GM19240 (cell line): ENCODE results near the gene PHACTR3.

Experiments used
- DNase-seq: peaks from one replicate; pipeline ENCODE4 v3.0.0; 2011; ENCODE audit warnings: low spot score; ENCODE audit not compliant: insufficient read length

The PHACTR3 gene

DNA sequence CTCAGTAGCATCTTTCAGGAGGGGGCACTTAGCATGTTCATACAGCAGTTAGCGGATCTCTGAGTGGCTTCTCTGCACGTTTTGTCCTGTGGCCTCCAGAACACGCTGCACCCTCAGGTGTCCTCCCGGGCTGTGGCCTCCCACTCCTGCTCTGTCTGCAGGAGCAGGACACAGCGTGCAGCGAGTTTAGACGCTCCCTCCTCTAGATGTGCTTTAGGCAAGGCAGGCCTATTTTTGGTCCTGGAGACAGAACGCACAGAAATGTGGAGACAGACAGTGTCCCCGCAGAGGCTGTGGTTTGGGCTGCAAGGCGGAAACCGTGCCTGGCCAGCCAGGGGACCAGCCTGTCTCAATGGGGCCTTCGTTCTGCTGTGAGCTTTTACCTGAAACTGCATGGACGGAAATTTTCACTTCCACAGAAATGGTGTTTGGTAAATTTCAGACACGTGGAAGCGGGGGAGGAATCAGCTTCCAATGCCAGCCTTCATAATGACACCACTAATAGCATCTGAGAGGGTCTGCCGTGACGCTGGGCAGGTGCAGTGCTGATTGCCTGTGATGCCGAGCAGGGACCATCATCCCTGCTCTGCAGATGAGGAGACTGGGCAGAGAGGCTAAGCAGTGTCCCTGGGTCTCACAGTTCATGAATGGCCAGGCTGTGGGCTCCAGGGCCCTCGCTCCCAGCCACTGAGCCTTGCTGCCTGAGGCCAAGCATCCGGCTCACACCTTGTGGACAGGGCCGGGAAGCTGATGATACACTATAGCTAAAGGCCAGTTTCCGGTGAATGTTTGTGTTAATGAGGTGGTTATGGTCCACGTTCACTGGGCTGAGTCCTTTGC, 208.2 kb downstream of the PHACTR3 start:
- DNase-seq: no peak

DNA sequence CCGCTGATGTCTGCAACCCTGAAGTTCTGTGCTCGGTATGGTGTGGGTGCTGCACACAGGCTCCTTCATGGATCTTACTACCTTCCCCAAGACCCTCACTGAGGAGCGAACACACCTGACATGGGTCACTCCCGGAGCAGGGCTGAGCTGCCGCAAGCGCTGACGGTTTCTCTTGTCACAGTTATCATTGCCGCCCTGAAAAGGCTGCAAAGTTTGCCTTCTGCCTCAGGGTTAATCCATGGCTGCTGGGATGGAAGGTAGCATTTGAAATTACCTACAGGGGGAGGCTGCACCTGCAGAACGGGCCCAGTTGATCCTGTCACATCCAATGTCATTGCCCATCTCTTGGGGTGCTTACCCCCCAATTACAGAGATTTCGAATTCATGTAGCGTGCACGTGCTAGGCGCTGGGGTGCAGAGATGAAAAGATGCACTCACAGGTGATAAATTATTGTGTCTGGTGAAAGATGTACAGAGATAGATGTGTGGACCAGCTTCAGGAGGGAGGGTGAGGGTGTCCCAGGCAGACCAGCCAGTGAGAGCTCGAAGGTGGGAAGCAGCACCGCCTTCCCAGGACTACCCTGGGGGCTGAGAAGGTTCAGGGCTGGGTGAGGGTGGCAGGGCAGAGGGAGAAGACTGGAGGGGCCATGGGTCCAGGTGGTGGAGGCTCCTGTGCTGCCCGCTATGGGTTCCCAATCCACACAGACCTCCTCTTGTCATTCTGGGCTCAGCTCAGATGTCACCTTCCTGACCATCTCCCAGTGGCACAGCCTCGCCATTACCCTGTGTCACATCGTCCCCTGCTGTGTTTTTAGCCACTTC, 209.0 kb downstream of the PHACTR3 start:
- DNase-seq: no peak

DNA sequence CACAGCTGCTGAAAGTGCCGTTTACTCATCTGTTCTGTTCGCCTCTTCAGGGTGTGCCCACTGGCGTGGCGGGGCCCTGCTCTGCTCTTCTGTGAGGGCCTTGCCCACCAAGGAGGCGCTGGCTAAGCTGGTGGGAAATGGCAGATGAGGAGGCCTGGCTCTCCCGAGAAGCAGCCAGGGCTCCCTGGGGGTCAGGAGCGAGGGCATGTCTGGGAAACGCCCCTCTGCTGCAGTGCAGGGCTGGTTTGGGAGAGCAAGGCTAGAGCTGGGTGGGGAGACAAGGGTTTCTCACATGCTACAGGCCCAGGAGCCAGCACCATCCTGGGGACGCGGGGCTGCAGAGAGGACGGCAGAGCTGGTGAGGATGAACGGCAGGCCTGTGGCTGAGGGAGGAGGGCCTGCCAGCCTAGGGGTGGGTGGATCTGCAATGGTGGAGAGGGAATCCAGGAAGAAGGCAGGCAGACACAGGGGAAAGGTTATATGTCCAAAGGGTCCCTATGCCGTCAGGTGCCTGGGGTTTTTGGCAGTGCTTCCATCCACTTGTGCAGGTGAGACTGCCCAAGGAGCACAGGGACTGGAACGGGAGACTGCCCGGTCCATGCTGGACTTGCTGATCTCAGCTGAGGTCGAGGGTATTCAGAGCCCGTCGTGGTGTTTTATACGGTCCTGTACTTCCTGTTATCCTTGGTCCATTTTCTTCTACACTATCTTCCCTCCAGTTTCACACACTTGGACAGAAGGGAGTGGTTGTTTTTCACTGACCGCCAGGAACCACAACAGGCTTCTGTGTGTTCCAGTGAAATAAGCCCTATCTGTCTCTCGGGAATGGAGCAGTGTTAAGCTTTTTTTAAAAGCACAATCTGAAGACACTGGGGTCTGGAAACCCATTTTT, 209.9 kb downstream of the PHACTR3 start:
- no peak for DNase-seq

DNA sequence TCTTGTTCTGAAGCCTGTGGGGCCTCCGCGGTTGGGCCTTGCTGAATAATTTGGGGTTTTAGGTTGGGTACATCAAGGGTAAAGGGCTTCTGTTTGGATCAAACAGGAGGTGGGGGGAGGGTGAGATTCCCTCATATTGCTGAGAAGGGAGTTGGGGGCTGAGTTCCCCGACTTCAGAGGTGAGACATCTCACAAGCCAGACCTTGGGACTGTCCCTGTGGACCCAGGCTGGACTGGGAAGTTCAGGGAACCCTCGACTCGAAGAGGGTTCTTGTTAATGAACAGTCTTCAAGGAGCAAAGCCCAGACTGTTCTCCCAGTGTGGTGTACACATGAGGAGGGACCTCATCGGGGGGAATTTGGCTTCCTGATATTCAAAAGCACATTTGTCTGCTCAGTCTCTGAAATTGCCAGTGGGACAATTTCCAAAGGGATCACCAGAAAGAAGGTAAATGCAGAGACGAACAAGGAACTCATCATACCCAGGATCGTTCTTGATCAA, 210.6 kb downstream of the PHACTR3 start:
- no peak for DNase-seq

DNA sequence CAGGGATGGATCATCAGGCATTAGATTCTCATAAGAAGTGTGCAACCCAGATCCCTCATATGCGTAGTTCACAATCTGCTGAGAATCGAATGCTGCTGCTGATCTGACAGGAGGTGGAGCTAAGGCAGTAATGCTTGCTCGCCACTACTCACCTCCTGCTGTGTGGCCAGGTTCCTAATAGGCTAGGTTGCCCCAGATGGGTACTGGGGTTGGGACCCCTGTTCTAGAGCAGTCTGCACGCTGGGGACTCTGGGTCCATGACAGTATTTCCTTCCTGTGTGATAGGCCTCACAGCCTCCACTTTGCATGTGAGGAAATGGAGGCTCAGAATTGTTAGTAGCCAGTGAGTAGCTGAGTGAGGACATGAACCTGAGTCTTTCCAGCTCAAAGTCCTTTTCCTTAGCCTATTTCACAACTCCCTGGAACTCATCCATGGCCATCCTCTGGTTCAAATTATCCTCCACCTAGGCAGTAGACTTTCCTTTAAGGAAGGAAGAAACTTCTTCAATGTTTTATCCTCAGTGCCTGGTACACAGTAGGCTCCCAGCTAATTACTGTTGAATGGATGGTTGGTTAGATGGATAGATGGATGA, 211.9 kb downstream of the PHACTR3 start:
- no peak for DNase-seq

DNA sequence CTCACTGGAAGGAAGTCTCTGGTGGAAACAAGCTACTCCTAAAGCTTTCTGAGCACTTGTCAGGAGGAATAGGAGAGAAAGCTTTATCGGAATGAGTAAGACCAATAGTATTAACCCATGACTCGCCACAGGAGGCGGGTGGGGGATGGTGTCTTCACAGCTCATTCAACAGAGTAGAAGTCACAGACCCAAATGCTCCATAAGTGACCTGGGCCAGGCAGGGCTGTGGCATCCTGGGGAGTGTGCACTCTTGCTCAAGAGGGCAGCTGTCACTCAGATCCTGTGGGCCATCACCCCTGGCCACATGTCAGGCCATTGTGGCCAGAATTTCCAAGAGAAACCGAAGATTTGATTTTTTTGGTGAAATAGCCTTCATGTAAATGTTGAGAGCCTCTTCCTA, 213.1 kb downstream of the PHACTR3 start:
- no peak for DNase-seq

DNA sequence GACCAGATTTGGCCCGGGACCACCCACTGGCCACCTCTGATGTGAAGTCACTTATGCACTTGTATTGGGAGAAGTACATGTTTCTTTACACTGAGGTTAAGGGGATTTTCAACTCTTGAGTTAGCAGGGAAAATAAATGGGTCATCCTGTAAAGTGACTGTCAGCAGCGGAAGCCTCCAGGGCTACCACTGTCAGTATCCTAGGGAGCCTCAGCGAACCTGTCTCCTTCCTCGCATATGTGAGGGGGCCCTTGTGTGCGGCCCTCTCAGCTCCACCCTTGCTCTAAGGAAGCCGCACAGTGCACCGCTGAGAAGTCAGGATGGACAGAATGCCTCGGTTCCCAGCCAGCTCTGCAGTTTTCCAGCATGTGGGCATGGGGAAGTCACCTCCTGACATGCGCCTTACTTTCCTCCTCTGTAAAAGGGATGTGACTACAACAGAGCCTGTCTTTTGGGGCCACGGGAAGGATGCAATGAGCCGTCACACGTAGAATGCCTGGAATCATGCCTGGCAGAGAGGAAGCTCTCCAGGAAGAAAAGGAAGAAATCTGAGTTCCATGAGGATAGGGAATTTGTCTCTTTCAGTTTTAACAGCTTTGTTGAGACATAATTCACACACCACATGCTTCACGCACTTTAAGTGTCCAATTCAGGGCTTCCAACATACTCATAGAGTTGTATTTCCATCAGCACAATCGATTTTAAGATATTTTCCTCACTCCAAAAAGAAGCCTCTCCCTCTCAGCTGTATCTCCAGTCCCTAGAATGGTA, 213.7 kb downstream of the PHACTR3 start:
- DNase-seq: no peak

DNA sequence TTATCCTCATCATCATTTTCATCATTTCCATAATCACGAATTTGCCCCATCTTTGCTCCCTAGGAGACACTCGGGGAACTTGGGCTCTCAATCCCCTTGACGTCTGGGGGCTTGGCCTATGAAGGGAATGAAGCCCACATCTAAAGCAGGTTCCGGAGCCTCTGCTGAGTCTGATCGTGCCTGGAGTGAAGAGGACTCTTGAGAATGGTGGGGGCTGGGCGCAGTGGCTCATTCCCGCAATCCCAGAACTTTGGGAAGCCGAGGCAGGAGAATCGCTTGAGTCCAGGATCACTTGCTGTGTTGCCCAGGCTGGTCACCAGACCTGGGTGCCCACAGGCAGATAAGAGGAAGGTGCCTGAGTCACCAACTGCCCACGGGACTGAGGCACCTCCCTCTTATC, 214.6 kb downstream of the PHACTR3 start:
- DNase-seq: no peak

DNA sequence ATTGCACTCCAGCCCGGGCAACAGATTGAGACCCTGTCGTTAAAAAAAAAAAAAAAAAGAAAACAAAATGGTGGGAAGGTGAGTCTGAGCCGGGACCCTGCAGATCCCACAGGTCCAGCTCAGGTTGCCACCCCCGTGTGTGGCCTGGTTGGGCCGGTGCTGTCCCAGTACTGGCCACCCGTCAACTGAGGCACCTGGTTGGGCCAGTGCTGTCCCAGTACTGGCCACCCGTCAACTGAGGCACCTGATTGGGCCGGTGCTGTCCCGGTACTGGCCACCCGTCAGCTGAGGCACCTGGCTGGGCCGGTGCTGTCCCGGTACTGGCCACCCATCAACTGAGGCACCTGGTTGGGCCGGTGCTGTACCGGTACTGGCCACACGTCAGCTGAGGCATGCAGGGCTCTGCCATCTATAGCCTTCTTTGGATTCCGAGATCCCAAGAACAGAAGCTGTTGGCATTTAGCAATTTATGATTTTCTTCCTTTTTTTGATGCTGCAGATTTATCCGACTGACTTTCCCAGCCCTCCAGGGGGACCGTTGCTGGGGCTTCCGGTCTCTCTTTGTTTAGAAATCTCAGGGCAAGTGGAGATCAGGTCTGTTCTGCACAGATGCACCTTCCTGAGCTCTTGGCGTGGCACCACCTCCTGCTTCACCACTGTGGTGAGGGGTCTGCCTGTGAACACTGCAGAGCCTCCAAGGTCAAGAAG, 215.3 kb downstream of the PHACTR3 start:
- no peak for DNase-seq

DNA sequence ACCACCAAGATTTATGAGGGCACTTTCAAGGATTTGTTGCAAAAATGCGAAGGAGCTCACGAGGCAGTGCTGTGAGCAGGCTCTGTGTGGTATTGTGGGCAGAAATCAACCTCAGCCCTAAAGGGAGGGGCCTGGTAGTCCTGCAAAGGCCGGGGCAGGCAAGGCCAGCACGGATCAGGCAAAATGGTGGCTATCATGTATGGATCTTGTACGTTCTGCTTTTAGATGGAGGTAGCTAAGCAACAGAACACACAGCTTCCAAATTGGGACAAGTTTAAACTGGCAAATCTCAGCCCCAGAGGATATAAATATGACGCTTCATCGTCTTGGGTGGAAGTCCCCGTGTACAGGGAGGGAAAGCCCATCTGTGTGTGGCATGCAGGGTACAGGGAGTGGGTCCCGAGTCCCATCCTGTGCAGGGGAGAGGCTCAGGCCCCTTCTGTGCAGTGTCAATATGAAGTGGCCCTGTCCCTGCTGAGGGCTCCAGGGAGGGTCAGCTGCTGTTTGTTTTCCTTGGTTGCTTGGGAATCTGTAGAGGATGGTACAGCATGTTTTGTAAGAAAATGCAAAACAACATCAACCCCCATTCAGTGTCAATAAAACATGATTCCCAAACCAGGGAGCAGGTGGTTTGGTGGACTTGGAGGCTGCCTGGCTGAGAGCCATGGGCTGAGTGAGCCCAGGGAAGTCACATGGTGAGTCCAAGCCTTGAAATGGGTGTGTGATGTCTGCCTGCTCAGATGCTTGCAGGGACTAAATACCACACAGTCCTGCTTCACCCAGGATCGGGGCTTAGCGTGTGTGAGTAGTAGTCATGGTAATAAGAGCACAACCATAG, 216.1 kb downstream of the PHACTR3 start:
- no peak for DNase-seq

DNA sequence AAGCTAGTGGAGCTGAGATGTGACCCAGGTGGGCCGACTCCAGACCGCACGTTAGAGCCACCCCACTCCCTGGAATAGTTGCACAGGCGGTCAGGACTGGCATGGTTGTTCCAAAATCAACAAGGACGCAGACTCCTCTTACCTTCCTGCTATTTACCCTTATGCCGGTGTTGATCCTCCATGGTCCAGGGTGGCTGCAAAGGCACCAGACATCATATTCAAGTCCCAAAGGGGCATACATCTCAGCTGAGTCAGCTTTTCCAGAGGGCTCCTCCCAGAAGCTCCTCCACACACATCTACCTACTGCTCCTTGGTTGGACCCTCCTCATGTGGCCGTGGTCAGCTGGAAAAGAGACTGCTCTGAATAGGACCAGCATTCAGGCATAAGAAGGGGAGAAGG, 216.9 kb downstream of the PHACTR3 start:
- DNase-seq: no peak

DNA sequence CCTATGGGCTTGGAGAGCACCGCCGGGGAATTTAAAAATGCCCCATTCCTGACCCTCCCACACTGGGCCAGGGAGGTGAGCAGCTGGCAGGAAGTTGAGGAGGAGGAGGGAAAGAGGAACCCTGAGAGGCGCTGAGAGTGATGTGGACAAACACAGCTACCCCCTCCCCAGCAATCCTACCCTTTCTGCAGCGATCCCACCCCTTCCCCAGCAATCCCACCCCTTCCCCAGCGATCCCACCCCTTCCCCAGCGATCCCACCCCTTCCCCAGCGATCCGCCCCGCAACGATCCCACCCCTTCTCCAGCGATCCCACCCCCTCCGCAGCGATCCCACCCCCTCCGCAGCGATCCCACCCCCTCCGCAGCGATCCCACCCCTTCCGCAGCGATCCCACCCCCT, 217.4 kb downstream of the PHACTR3 start:
- DNase-seq: no peak

DNA sequence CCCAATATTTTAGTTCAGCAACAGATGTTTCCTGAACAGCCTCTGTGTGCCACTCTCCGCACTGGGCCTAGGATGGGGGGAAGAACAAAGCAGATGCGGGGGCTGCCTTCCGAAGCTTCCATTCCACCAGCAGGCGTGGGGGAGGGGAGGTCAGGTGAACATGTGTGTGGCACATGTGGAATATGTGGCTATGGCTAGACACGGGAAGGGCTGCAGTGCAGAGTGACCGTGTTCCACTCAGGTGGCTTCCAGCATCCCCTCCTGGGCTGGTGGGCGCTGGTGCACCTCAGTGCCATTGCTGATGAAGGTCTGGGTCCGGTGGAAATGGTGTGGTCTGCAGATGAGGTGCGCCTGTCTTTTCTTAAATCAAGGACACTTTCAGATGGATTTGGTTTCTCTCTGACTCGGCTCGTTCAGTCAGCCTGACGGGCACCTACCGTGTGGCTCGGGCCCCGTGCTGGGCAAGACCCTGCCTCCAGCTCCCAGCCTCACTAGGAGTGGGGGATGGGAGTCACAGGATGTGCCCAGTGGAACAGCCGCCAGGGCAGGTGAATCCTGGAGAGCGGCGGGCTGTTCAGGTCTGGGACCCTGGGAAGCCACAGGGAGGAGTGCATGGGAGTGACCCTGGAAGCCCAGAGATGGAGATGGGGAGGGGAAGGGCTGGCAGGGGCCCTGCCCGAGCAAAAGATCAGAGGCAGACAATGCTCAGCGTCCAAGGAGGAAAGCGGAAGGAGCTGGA, 218.1 kb downstream of the PHACTR3 start:
- no peak for DNase-seq

DNA sequence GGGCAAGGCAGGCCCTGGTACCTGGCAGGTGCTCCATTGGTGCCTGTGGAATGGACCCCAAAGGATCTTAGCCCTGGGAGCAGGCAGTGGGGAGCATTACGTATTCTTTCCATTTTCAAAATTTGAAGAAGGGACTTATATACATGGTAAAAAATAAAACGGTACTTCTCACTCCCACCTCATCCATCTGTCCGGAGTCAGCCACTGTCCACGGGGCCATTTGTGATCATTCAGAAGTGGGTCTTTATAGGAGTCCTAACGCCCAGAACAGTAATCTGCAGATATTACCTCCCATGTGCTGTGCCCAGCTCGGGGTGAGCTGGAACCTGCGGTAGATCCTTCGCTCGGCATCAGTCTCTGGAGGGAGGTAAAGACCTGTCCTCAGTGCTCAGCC, 218.7 kb downstream of the PHACTR3 start:
- DNase-seq: no peak

DNA sequence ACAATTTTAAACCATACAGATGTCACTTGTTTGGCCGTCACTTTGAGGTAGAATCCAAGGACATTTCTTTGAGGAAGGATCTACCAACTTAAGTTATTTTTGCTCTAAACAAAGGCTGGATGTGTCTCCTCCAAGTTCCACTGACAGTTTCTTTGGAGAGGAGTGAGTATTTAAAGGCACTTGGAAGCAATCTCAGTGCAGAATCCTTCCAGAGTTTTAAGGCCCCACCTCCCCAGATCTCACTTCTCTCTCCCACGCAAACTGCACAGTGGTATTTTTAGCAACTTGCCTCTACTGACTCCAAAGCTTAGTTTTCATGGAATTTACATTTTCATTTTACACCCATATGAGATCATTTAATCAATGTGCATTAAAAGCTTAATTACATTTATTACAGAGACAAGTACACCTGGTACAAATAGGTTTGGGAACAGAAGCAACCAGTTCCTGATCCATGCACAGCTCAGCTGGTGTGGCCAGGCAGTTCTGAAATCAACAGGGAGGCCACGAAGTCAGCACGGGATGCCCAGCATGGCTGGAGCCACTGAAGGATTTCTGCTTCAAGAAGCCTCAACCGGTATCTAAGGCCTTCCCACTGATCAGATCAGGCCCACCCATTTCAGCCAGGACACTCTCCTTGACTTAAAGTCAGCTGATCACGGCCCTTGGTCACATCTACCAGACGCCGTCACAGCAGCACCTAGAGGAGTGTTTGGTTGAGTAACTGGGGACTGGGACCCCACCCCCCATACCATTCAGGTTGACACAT, 219.3 kb downstream of the PHACTR3 start:
- DNase-seq: no peak

DNA sequence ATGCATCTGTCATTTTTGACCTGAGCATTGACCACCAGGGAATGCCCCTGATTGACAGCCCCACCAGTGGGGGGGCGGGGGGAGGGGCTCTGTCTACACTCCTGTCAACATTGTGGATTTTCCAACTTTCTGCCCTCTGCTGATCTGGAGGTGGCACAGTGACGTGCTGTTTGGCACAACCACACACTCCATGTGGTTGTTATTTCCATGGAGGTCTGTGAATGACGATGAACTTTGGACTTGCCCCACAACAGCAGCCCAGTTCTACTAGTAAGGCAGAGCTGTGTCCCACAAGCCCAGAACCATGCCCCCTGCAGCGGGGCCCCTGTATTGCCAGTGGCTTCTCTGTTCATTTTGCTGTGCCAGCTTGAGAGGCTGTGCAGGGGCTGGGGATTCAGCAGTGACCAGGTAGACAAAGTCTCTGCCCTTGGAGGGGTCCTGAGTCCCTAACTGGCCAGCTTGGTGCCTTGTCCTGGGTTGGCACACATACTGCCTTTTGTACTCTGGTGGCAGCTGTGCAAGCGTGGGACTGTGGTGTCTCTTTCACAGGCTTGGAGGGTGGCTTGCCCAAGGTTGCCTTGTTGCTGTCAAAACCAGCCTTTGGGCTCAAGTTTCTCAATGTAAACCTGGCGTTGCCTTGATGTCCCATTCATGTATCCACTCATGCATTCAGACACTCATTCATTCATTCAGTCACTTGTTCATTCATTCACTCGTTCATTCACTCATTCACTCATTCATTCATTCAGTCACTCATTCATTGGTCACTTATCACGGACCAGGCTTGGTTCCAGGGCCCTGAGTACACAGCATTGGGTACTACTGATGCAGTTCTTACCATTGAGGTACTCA, 220.6 kb downstream of the PHACTR3 start:
- DNase-seq: no peak

DNA sequence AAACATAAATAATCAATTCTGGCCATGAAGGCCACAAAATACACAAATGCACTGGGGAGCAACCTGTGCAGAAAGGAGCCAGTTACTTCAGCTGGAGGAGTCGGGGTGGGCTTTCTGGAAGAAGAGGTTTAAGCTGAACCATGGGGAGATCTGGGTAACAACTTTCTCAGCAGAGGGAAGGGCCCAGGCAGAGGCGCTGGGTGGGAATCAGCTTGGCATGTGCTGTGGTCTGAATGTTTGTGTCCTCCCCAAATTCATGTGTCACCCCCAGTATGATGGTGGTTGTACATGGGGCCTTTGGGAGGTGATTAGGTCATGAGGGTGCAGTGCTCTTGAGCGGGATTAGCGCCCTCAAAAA, 221.2 kb downstream of the PHACTR3 start:
- DNase-seq: no peak
